ENCODE measurements around the gene SNN. TPM values are rescaled to one million over a fixed set of nuclear protein-coding genes. Genes with fewer than 3 reads are reported as not detected.

Gene SNN
- total and polyA plus RNA-seq, 2 of the 8 experiments (the other 6 are each of a cell fraction or from before 2014, with no cell fraction given), result 37.4 to 66.9 TPM

DNA sequence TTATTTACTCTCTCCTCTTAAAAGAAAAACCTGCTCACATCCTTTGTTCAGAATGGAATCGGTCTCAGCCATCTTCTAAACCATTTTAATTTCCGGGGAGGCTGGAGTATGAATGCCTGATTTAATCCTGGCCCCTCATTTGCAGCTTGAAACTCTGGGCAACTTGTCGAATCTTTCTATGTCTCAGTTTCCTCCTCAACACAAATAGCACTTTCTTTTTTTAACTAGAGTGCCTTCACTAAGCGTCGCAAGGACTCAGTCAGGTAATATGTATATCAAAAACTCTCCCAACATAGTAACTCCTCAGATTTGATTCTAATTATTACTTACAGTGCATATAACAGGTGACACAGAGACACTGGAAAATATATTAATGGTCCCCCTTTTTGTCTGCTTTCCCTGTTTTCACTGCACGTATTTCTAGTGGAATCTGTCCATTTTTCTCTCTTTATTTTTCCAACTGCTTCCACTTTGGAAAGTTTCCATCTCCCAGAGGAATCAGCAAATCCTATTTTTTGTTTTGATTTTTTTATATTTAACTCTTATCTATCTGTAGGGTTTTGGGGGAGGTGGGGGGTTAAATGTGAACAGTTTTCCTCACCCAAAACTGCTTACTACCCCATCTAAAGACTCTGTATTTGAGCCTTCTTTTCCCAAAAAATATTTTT, 18.6 kb downstream of the SNN start:
- H2AFZ ChIP-seq (ENCODE audit: low read length), result no peak overlapping the region
- CTCF ChIA-PET (ENCODE audit: partially characterized antibody), result interaction anchor here (1.5 kb wide), 1 partner anchor 155 kb away, joined by 4 read pairs; no protein-coding TSS in a partner anchor
- peaks cover 0 to 19% (median 8%) of the 10 kb centered on the region in 4 experiments; a peak in 6 of 8 replicates for H3K36me3 ChIP-seq (ENCODE audit: control insufficient read depth in 2 of 4, insufficient read depth in 4 of 4, low read length in 3 of 4)
- TF ChIP-seq, protein P1, sequence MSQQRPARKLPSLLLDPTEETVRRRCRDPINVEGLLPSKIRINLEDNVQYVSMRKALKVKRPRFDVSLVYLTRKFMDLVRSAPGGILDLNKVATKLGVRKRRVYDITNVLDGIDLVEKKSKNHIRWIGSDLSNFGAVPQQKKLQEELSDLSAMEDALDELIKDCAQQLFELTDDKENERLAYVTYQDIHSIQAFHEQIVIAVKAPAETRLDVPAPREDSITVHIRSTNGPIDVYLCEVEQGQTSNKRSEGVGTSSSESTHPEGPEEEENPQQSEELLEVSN (IDR thresholded peaks at IDR 0.05), result no peak
- no peak for TF ChIP-seq POU5F1 (IDR thresholded peaks at IDR 0.05; ENCODE audit: low read depth, low read length)
- TF ChIP-seq TAF7 (optimal IDR thresholded peaks at IDR 0.05; ENCODE audit: borderline replicate concordance, low read depth, low read length), result no peak
- TF ChIP-seq JUN (IDR thresholded peaks at IDR 0.05; ENCODE audit: low read depth, low read length), result no peak
- no peak for TF ChIP-seq SP4 (IDR thresholded peaks at IDR 0.05; ENCODE audit: low read length)

More for the DNA sequence above, 18.6 kb downstream of the SNN start:
- Histone ChIP-seq H3K4me3 (ENCODE audit: extremely low read depth in 1 of 4, insufficient read depth in 2 of 4, low read depth in 3 of 4, low read length in 4 of 4) (no peak overlapping the region), H2BK5ac (ENCODE audit: low read depth, low read length) (no peak overlapping the region), H3K23me2 (ENCODE audit: low read depth, low read length) (no peaks in the 10 kb centered on the region), H3K56ac (replicated peaks; ENCODE audit: insufficient read length, low read depth, low read length) (no peak overlapping the region), H3K9ac (replicated peaks in 1 of 4; ENCODE audit: extremely low read depth in 1 of 4, low read depth in 3 of 4, low read length in 3 of 4) (no peak overlapping the region), H3K79me1 (ENCODE audit: low read depth, low read length) (peaks cover 3% of the 10 kb centered on the region; the same call in 1 of the 2 replicates), H3K4me1 (replicated peaks in 1 of 4; ENCODE audit: control insufficient read depth in 3 of 4, insufficient read depth in 4 of 4, low read length in 3 of 4) (peaks cover 0 to 2% (median 0%) of the 10 kb centered on the region in 4 experiments; a peak in 1 of 7 replicates), H4K91ac (replicated peaks; ENCODE audit: insufficient read length, low read length) (no peak overlapping the region), H2AK5ac (ENCODE audit: low read depth, low read length) (no peak overlapping the region), H4K20me1 (replicated peaks in 1 of 2; ENCODE audit: control insufficient read depth in 1 of 2, insufficient read depth in 2 of 2, low read length in 2 of 2) (no peaks in the 10 kb centered on the region), H3K27ac (ENCODE audit: low read depth, low read length) (no peak overlapping the region), H2BK12ac (ENCODE audit: low read depth, low read length) (no peak overlapping the region), H2BK15ac (ENCODE audit: low read length) (no peak overlapping the region), H3K79me2 (ENCODE audit: control insufficient read depth in 1 of 2, insufficient read depth in 2 of 2, low read length in 2 of 2) (no peaks in the 10 kb centered on the region), H3K27me3 (replicated peaks in 1 of 4; ENCODE audit: control insufficient read depth in 3 of 4, extremely low read depth in 1 of 4, insufficient read depth in 3 of 4, low read length in 3 of 4) (no peaks in the 10 kb centered on the region), H3K4me2 (ENCODE audit: insufficient read depth in 1 of 2, low read depth in 2 of 2, low read length in 2 of 2) (no peak overlapping the region), H3K14ac (ENCODE audit: insufficient read length) (no peak overlapping the region), H2BK20ac (ENCODE audit: low read length) (no peak overlapping the region), H4K5ac (ENCODE audit: insufficient read length, low read depth, low read length) (no peak overlapping the region), H4K8ac (ENCODE audit: extremely low read depth, insufficient read depth, low read length) (no peak overlapping the region), H3K4ac (replicated peaks; ENCODE audit: insufficient read length, low read depth, low read length) (no peak overlapping the region), H3K23ac (ENCODE audit: insufficient read length) (no peak overlapping the region), H3K18ac (ENCODE audit: extremely low read depth, low read length) (no peak overlapping the region), H2BK120ac (replicated peaks; ENCODE audit: low read depth, low read length) (no peak overlapping the region), H3K9me3 (ENCODE audit: insufficient read depth in 2 of 2, low read depth in 1 of 2, low read length in 1 of 2) (no peaks in the 10 kb centered on the region)
- DNase-seq (ENCODE audit: low read depth in 1 of 2, low spot score in 2 of 2), result no peak
- POLR2A ChIA-PET (ENCODE audit: partially characterized antibody), result no interaction called here
- 79% methylated on average over 6 of the region's 6 CpGs; no CpG with 5 or more reads in 1 of the 2 experiments for WGBS, 2 experiments (ENCODE audit: extremely low coverage in 1 of 2, insufficient coverage in 1 of 2, insufficient read length in 1 of 2, insufficient replicate concordance in 2 of 2, low coverage in 1 of 2, low lambda C conversion rate in 2 of 2, missing lambda C conversion rate in 1 of 2)
- FAIRE-seq, result no peak
